Naive thymus-derived CD4-positive, alpha-beta T cell (primary cell): Measurements from ENCODE around the gene ZCCHC14. TPM values are rescaled to one million over a fixed set of nuclear protein-coding genes. Genes with fewer than 3 reads are reported as not detected.
"Not testable (repeated sequence)": the region's sequence is repeated elsewhere in the genome, so short reads cannot be mapped to it uniquely, and the experiment has no call there.

ENCODE experiments used
- ATAC-seq: fragments of 150-1000 bp; cut with Tn5 transposase; 2 replicates; pipeline ENCODE4 v1.10.0; 2021; ENCODE audit warnings: mild to moderate bottlenecking, moderate library complexity
- CTCF ChIA-PET: fragments of 350-600 bp; sonication (Branson Sonifier 250); formaldehyde crosslinking; loops from one replicate; lab custom pipeline; 2021; ENCODE audit warnings: antibody characterized with exemption; lab: Charles Lee
- POLR2A ChIA-PET: fragments of 350-600 bp; sonication (Branson Sonifier 250); formaldehyde crosslinking; loops from one replicate; lab custom pipeline; 2021; ENCODE audit warnings: antibody characterized with exemption, inconsistent platforms; lab: Charles Lee
- DNase-seq, 9 donors: peaks; one replicate each; pipeline versions ENCODE4 v3.0.0 to v3.0.0-alpha.2; 2020 to 2022; ENCODE audit warnings: mixed read lengths in 1 of 9
- H3K27ac ChIP-seq: one replicate; pipeline ENCODE4 v1.7.0; 2013; ENCODE audit warnings: mild to moderate bottlenecking, low read depth, low read length, moderate library complexity
- H3K27me3 ChIP-seq, 2 donors: one replicate each; pipeline ENCODE4 v1.7.0; 2013; ENCODE audit warnings: low read length in 2 of 2, mild to moderate bottlenecking in 2 of 2, moderate library complexity in 2 of 2; ENCODE audit not compliant: control insufficient read depth in 2 of 2, insufficient read depth in 2 of 2
- H3K36me3 ChIP-seq, 3 experiments: 1 replicate in 2 of 3; 2 replicates in 1 of 3; pipeline ENCODE4 v1.7.0; 2013; ENCODE audit warnings: low read length in 3 of 3, mild to moderate bottlenecking in 3 of 3, moderate library complexity in 1 of 3; ENCODE audit not compliant: insufficient read depth in 3 of 3, control insufficient read depth in 2 of 3
- H3K4me1 ChIP-seq, 2 donors: one replicate each; pipeline ENCODE4 v1.7.0; 2013; ENCODE audit warnings: low read length in 2 of 2, mild to moderate bottlenecking in 2 of 2, moderate library complexity in 1 of 2; ENCODE audit not compliant: control insufficient read depth in 2 of 2, insufficient read depth in 2 of 2
- H3K4me3 ChIP-seq: 2 replicates; pipeline ENCODE4 v1.7.0; 2013; ENCODE audit warnings: mild to moderate bottlenecking, low read length
- H3K9me3 ChIP-seq, 3 experiments: 1 replicate in 2 of 3; 2 replicates in 1 of 3; pipeline ENCODE4 v1.7.0; 2013; ENCODE audit warnings: low read length in 3 of 3; ENCODE audit not compliant: control insufficient read depth in 2 of 3
- H3K27ac Mint-ChIP-seq, 9 donors: one replicate each; pipeline ENCODE4 v1.8.0; 2020 to 2022; ENCODE audit warnings: mixed read lengths in 9 of 9, mild to moderate bottlenecking in 8 of 9, moderate library complexity in 5 of 9, inconsistent platforms in 2 of 9
- H3K27me3 Mint-ChIP-seq, 5 donors: one replicate each; pipeline ENCODE4 v1.8.0; 2021 to 2022; ENCODE audit warnings: mixed read lengths in 5 of 5, mild to moderate bottlenecking in 1 of 5
- H3K36me3 Mint-ChIP-seq, 5 donors: one replicate each; pipeline ENCODE4 v1.8.0; 2020 to 2022; ENCODE audit warnings: mixed read lengths in 5 of 5, mild to moderate bottlenecking in 3 of 5, inconsistent platforms in 1 of 5
- H3K4me1 Mint-ChIP-seq, 7 donors: one replicate each; pipeline ENCODE4 v1.8.0; 2020 to 2022; ENCODE audit warnings: mixed read lengths in 7 of 7, mild to moderate bottlenecking in 3 of 7, inconsistent platforms in 1 of 7
- H3K4me3 Mint-ChIP-seq, 10 donors: one replicate each; pipeline ENCODE4 v1.8.0; 2020 to 2022; ENCODE audit warnings: mild to moderate bottlenecking in 10 of 10, mixed read lengths in 10 of 10, moderate library complexity in 6 of 10, inconsistent platforms in 2 of 10
- H3K9me3 Mint-ChIP-seq, 11 donors: one replicate each; pipeline ENCODE4 v1.8.0; 2020 to 2022; ENCODE audit warnings: mixed read lengths in 11 of 11, mild to moderate bottlenecking in 4 of 11, inconsistent platforms in 1 of 11, moderate library complexity in 1 of 11
- intact Hi-C, 2 donors: fragments of 100-400 bp; cut with micrococcal nuclease; formaldehyde crosslinking; loops; one replicate each; pipeline ENCODE4 v1.15.1; 2023
- polyA plus RNA-seq, 2 donors: library from polyadenylated mRNA; unstranded; fragments of 300-500 nt; fragmentation: Illumina TruSeq; gene quantifications; one replicate each; pipeline ENCODE4 v1.2.3, GENCODE V29; 2021
- total RNA-seq, 6 experiments: library from RNA in 5 of 6; stranded (reverse) in 5 of 6; gene quantifications; 1 replicate in 5 of 6; 2 replicates in 1 of 6; pipeline ENCODE4 v1.2.3 and lab custom pipeline; 2021 to 2026

The ZCCHC14 gene
- total and polyA plus RNA-seq, 7 experiments from 2014 or later, result 0.64 to 34.2 (median 18.3) TPM

DNA sequence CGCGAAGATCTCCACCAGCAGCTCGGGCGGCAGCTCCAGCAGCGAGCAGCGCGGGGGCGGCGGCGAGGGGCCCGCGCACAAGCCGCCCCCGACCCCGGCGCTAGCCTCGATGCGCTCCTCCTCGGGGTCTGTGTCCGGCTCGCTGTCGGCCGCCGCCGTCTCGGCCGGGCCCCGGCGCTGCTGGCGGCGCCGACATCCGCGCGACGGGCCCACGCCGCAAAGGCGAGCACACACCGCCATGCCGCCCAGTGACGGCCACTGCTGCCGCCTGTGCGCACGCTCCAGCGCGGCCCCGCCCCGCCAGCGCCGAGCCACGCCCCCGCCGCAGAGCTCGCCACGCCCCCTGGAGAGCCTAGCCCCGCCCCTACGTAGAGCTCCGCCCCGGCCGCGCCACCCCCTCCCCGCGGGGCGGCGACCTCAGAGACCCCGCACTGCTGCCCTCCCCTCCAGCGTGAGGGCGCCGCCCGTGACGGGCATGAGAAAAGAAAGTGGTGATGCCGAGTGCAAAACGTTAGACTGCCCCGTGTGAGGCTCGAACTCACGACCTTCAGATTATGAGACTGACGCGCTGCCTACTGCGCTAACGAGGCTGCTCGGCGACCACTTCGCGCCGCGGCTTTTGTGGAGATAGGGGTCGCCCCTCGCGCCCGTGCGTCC, 109.2 kb downstream of the ZCCHC14 start, which contains the start of gene FBXO31:
TSS of gene FBXO31 (minus strand) at position 272 of the 657 bp plus-strand sequence. CDS start at position 240, 32 bp downstream.
- Mint-ChIP-seq H3K4me3 (peak within 1 kb of the TSS; percentile 73 to 96 (median 94)), H3K27me3 (peaks cover 0 to 2% (median 0%) of the 10 kb centered on the region in 5 donors), H3K36me3 (peaks cover 0 to 5% (median 4%) of the 10 kb centered on the region in 5 donors), H3K27ac (peak within 1 kb of the TSS; percentile 94 to 99 (median 98)), H3K9me3 (peaks cover 0 to 4% (median 0%) of the 10 kb centered on the region in 11 donors), H3K4me1 (peaks cover 43 to 71% (median 63%) of the 10 kb centered on the region in 7 donors)
- H3K27me3 ChIP-seq, result no peaks in the 10 kb centered on the region
- CTCF ChIA-PET, result interaction anchor here (0.5 to 1.0 kb wide), 3 partner anchors 10 to 250 kb away, joined by 3 to 5 read pairs (median 3); no protein-coding TSS in a partner anchor
- H3K27ac ChIP-seq, result peak within 1 kb of the TSS; percentile 74
- peak within 1 kb of the TSS; percentile 64 for H3K4me3 ChIP-seq
- no peaks in the 10 kb centered on the region for H3K9me3 ChIP-seq
- peaks cover 28 to 31% of the 10 kb centered on the region in 2 donors for H3K4me1 ChIP-seq
- ATAC-seq, result peak; percentile 87
- H3K36me3 ChIP-seq, result peaks cover 0 to 6% (median 0%) of the 10 kb centered on the region in 3 experiments
- peak; percentile 85 to 98 (median 90) for DNase-seq
- POLR2A ChIA-PET, result interaction anchor here (0.6 to 4.2 kb wide), 11 partner anchors 9 to 1056 kb away, joined by 3 to 39 read pairs (median 4); partner anchors contain the start of gene C16orf95
- intact Hi-C loops, result loop anchor here (1.0 to 10.0 kb wide), 11 partner anchors 9 to 1071 kb away; partner anchors contain the start of genes BANP (in 2 of the 2), C16orf95 (in 2 of the 2), MAP1LC3B (in 2 of the 2) and SLC7A5 (in 2 of the 2)

GRCh38 chr16:87382023-87382785, 110.6 kb downstream of the ZCCHC14 start:
- ChIA-PET POLR2A (interaction anchor here (0.6 to 4.2 kb wide), 4 partner anchors 11 to 1605 kb away, joined by 3 to 39 read pairs (median 4); no protein-coding TSS in a partner anchor), CTCF (interaction anchor here (0.7 to 1.4 kb wide), 3 partner anchors 12 to 35 kb away, joined by 3 read pairs; no protein-coding TSS in a partner anchor)
- intact Hi-C loops, result loop anchor here (5.0 to 10.0 kb wide), 5 partner anchors 35 to 1073 kb away; partner anchors contain the start of genes ZFPM1 (in 2 of the 2), FOXC2 (in 1 of the 2) and SLC7A5 (in 1 of the 2)
- no peak for DNase-seq
- peaks cover 0 to 2% (median 0%) of the 10 kb centered on the region in 5 donors for H3K27me3 Mint-ChIP-seq
- H3K27ac Mint-ChIP-seq, result peak overlapping the region; percentile 16 to 91 (median 77)
- peaks cover 15 to 20% of the 10 kb centered on the region in 2 donors for H3K4me1 ChIP-seq
- peaks cover 30 to 57% (median 49%) of the 10 kb centered on the region in 7 donors for H3K4me1 Mint-ChIP-seq
- no peaks in the 10 kb centered on the region for H3K9me3 ChIP-seq
- H3K27ac ChIP-seq, result peak overlapping the region; percentile 74
- no peaks in the 10 kb centered on the region for H3K27me3 ChIP-seq
- ATAC-seq, result no peak
- H3K4me3 ChIP-seq, result peak overlapping the region; percentile 61
- H3K4me3 Mint-ChIP-seq, result peak overlapping the region; percentile 73 to 94 (median 87)
- peaks cover 0 to 4% (median 0%) of the 10 kb centered on the region in 11 donors for H3K9me3 Mint-ChIP-seq
- H3K36me3 Mint-ChIP-seq, result peaks cover 2 to 8% (median 4%) of the 10 kb centered on the region in 5 donors
- peaks cover 0 to 6% (median 0%) of the 10 kb centered on the region in 3 experiments for H3K36me3 ChIP-seq

DNA sequence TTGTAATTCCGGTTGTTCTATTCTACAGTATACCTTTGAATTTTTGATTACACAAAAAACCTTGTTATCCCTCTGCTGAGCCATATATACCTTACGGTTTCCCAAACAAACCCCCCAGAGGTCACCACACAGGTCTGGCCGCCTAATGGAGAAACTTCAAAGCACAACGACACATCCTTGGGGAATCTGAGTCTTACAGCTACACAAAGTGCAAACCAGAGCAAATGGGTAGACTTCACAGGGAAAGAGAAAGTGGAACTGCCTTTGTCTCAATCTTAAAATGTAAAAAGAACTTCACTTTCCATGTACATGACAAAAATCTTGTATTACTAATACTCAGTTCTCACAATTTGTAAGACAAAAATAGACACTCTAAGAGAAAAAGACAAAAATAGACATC, 111.9 kb downstream of the ZCCHC14 start:
- Mint-ChIP-seq H3K4me1 (peaks cover 32 to 56% (median 45%) of the 10 kb centered on the region in 7 donors), H3K27ac (peak overlapping the region; percentile 7 to 84 (median 77)), H3K9me3 (peaks cover 0 to 4% (median 0%) of the 10 kb centered on the region in 11 donors), H3K4me3 (peak overlapping the region; percentile 73 to 94 (median 87)), H3K27me3 (peaks cover 0 to 2% (median 0%) of the 10 kb centered on the region in 5 donors), H3K36me3 (peaks cover 0 to 11% (median 4%) of the 10 kb centered on the region in 5 donors)
- Histone ChIP-seq H3K27me3 (no peaks in the 10 kb centered on the region), H3K4me1 (peaks cover 14 to 16% of the 10 kb centered on the region in 2 donors), H3K9me3 (no peaks in the 10 kb centered on the region), H3K27ac (no peak overlapping the region), H3K4me3 (no peak overlapping the region), H3K36me3 (peaks cover 0 to 6% (median 0%) of the 10 kb centered on the region in 3 experiments)
- ATAC-seq (no peak), DNase-seq (no peak)
- intact Hi-C loops, result loop anchor here (5.0 to 10.0 kb wide), 5 partner anchors 34 to 1074 kb away; partner anchors contain the start of genes ZFPM1 (in 2 of the 2), FOXC2 (in 1 of the 2) and SLC7A5 (in 1 of the 2)
- CTCF ChIA-PET, result no interaction called here
- POLR2A ChIA-PET, result interaction anchor here (0.6 to 4.2 kb wide), 2 partner anchors 13 to 59 kb away, joined by 3 to 39 read pairs; no protein-coding TSS in a partner anchor

GRCh38 chr16:87380403-87380802, 112.4 kb downstream of the ZCCHC14 start:
- intact Hi-C loops, result loop anchor here (5.0 to 10.0 kb wide), 5 partner anchors 33 to 1074 kb away; partner anchors contain the start of genes ZFPM1 (in 2 of the 2), FOXC2 (in 1 of the 2) and SLC7A5 (in 1 of the 2)
- peaks cover 0 to 2% (median 0%) of the 10 kb centered on the region in 5 donors for H3K27me3 Mint-ChIP-seq
- no peak for ATAC-seq
- CTCF ChIA-PET, result no interaction called here
- Histone ChIP-seq H3K4me3 (no peak overlapping the region), H3K4me1 (peaks cover 14 to 16% of the 10 kb centered on the region in 2 donors), H3K27me3 (no peaks in the 10 kb centered on the region), H3K9me3 (no peaks in the 10 kb centered on the region), H3K36me3 (peaks cover 0 to 6% (median 0%) of the 10 kb centered on the region in 3 experiments), H3K27ac (no peak overlapping the region)
- peak overlapping the region in 6 of 9 donors; percentile 7 to 84 (median 78) for H3K27ac Mint-ChIP-seq
- H3K9me3 Mint-ChIP-seq, result peaks cover 0 to 4% (median 0%) of the 10 kb centered on the region in 11 donors
- H3K4me3 Mint-ChIP-seq, result peak overlapping the region in 7 of 10 donors; percentile 18 to 94 (median 80)
- DNase-seq, result no peak
- peaks cover 0 to 13% (median 4%) of the 10 kb centered on the region in 5 donors for H3K36me3 Mint-ChIP-seq
- peaks cover 37 to 57% (median 45%) of the 10 kb centered on the region in 7 donors for H3K4me1 Mint-ChIP-seq
- POLR2A ChIA-PET, result interaction anchor here (0.9 kb wide), 1 partner anchor 8 kb away, joined by 5 read pairs; no protein-coding TSS in a partner anchor

GRCh38 chr16:87379312-87379752, 113.5 kb downstream of the ZCCHC14 start:
- H3K27me3 Mint-ChIP-seq, DNase-seq, ATAC-seq, intact Hi-C loops, H3K27me3 ChIP-seq, H3K4me3 Mint-ChIP-seq, H3K36me3 ChIP-seq, H3K9me3 Mint-ChIP-seq, H3K4me3 ChIP-seq, H3K27ac Mint-ChIP-seq, H3K9me3 ChIP-seq, H3K27ac ChIP-seq: not testable (repeated sequence)
- POLR2A ChIA-PET, result interaction anchor here (0.9 kb wide), 1 partner anchor 9 kb away, joined by 5 read pairs; no protein-coding TSS in a partner anchor
- CTCF ChIA-PET, result interaction anchor here (1.0 kb wide), 1 partner anchor 15 kb away, joined by 3 read pairs; no protein-coding TSS in a partner anchor
- H3K36me3 Mint-ChIP-seq, result peaks cover 0 to 13% (median 4%) of the 10 kb centered on the region in 5 donors
- peaks cover 35 to 52% (median 42%) of the 10 kb centered on the region in 7 donors for H3K4me1 Mint-ChIP-seq
- peaks cover 8 to 16% of the 10 kb centered on the region in 2 donors for H3K4me1 ChIP-seq
